Neural cell (in vitro differentiated cells): ENCODE measurements around the gene GAL3ST3. TPM values are rescaled to one million over a fixed set of nuclear protein-coding genes. Genes with fewer than 3 reads are reported as not detected.

Experiments
- H2AFZ ChIP-seq: fragments of 200-600, 300-800 bp; sonication (generic), shearing (Covaris generic); 2 replicates; pipeline ENCODE4 v1.6.0; 2014; ENCODE audit warnings: low read depth, mild to moderate bottlenecking, antibody characterized with exemption, low read length, moderate library complexity
- H3F3A ChIP-seq: fragments of 200-600 bp; shearing (Covaris generic); 2 replicates; pipeline ENCODE4 v1.6.1; 2016; ENCODE audit warnings: mild to moderate bottlenecking, moderate library complexity, mixed read lengths, antibody characterized with exemption, low read length; ENCODE audit not compliant: insufficient read depth, poor library complexity, severe bottlenecking
- H3K27ac ChIP-seq: fragments of 200-600, 300-800 bp; sonication (generic), shearing (Covaris generic); 2 replicates; pipeline ENCODE4 v1.5.1; 2014; ENCODE audit warnings: mild to moderate bottlenecking, low read length, moderate library complexity
- H3K27me3 ChIP-seq: fragments of 300-800, 200-600 bp; sonication (generic), shearing (Covaris generic); 2 replicates; pipeline ENCODE4 v1.6.0; 2014; ENCODE audit warnings: mild to moderate bottlenecking, low read depth, low read length, moderate library complexity; ENCODE audit not compliant: insufficient read depth
- H3K36me3 ChIP-seq: fragments of 300-800, 200-600 bp; sonication (generic), shearing (Covaris generic); 2 replicates; pipeline ENCODE4 v1.5.1; 2014; ENCODE audit warnings: mild to moderate bottlenecking, antibody characterized with exemption, low read length, moderate library complexity; ENCODE audit not compliant: insufficient read depth
- H3K4me2 ChIP-seq: fragments of 300-800, 200-600 bp; sonication (generic), shearing (Covaris generic); 2 replicates; pipeline ENCODE4 v1.6.0; 2014; ENCODE audit warnings: mild to moderate bottlenecking, low read length
- H3K4me3 ChIP-seq: fragments of 300-800, 200-600 bp; sonication (generic), shearing (Covaris generic); 2 replicates; pipeline ENCODE4 v1.5.1; 2014; ENCODE audit warnings: mild to moderate bottlenecking, low read length, moderate library complexity
- H3K79me2 ChIP-seq: fragments of 200-600 bp; shearing (Covaris generic); replicated peaks from 2 replicates; pipeline ENCODE4 v1.6.0; 2014; ENCODE audit warnings: mild to moderate bottlenecking, low read length, moderate library complexity; ENCODE audit not compliant: insufficient read depth
- H3K9ac ChIP-seq: fragments of 300-800, 200-600 bp; sonication (generic), shearing (Covaris generic); 2 replicates; pipeline ENCODE4 v1.6.1; 2016; ENCODE audit warnings: mild to moderate bottlenecking, low read length, mixed read lengths
- H3K9me2 ChIP-seq: fragments of 200-600 bp; shearing (Covaris generic); 2 replicates; pipeline ENCODE4 v1.6.1; 2016; ENCODE audit warnings: mild to moderate bottlenecking, low read length, mixed read lengths; ENCODE audit not compliant: insufficient read depth
- H3K9me3 ChIP-seq: fragments of 200-600, 300-800 bp; sonication (generic), shearing (Covaris generic); 2 replicates; pipeline ENCODE4 v1.6.1; 2016; ENCODE audit warnings: mild to moderate bottlenecking, mixed run types, low read length, moderate library complexity, mixed read lengths
- H4K20me1 ChIP-seq: fragments of 200-600 bp; shearing (Covaris generic); 2 replicates; pipeline ENCODE4 v1.6.1; 2016; ENCODE audit warnings: mild to moderate bottlenecking, mixed run types; ENCODE audit not compliant: insufficient read depth
- EP300 ChIP-seq: fragments of 450-650 bp; conservative IDR thresholded peaks from 2 replicates; pipeline ENCODE4 v1.6.1; 2014; ENCODE audit warnings: antibody characterized with exemption, mild to moderate bottlenecking, moderate library complexity; ENCODE audit not compliant: poor library complexity, severe bottlenecking
- EZH2 ChIP-seq: fragments of 200-600, 300-800 bp; shearing (Covaris generic), sonication (generic); IDR thresholded peaks from 2 replicates; pipeline ENCODE4 v1.6.1; 2014; ENCODE audit warnings: antibody characterized with exemption, low read length, borderline replicate concordance, mild to moderate bottlenecking; ENCODE audit not compliant: insufficient read depth, poor library complexity, severe bottlenecking
- MXI1 ChIP-seq: fragments of 450-650 bp; conservative IDR thresholded peaks from 2 replicates; pipeline ENCODE4 v1.6.1; 2014; ENCODE audit warnings: antibody characterized with exemption, mild to moderate bottlenecking; ENCODE audit not compliant: poor library complexity, severe bottlenecking
- POLR2AphosphoS5 ChIP-seq: IDR thresholded peaks from 2 replicates; pipeline ENCODE4 v1.6.1; 2012
- RAD21 ChIP-seq: fragments of 450-650 bp; conservative IDR thresholded peaks from 2 replicates; pipeline ENCODE4 v1.6.1; 2014; ENCODE audit warnings: antibody characterized with exemption, mild to moderate bottlenecking, moderate library complexity
- SMC3 ChIP-seq: fragments of 450-650 bp; conservative IDR thresholded peaks from 2 replicates; pipeline ENCODE4 v1.6.1; 2014; ENCODE audit warnings: antibody characterized with exemption, mild to moderate bottlenecking, moderate library complexity; ENCODE audit not compliant: poor library complexity
- TAF1 ChIP-seq: IDR thresholded peaks from 2 replicates; pipeline ENCODE4 v1.6.1; 2012; ENCODE audit warnings: low read depth
- polyA plus RNA-seq: library from polyadenylated mRNA; depleted of rRNA; stranded (reverse); fragments of >200 nt; gene quantifications from 2 replicates; pipeline ENCODE4 v1.2.3, GENCODE V29; 2014
- TF ChIP-seq, protein P1 (sequence below): fragments of 450-650 bp; IDR thresholded peaks from 2 replicates; pipeline ENCODE4 v1.5.1; 2014; ENCODE audit warnings: antibody characterized with exemption, mild to moderate bottlenecking, moderate library complexity; ENCODE audit not compliant: poor library complexity, severe bottlenecking
- TF ChIP-seq, protein P2 (sequence below): IDR thresholded peaks from 2 replicates; pipeline ENCODE4 v1.6.1; 2012; ENCODE audit warnings: borderline replicate concordance

GAL3ST3 gene
- polyA plus RNA-seq, 1 donor from 2014 or later: 17.2 TPM

- Histone ChIP-seq H2AFZ (no peak overlapping the region), H3K27ac (no peak overlapping the region), H3K9me2 (no peaks in the 10 kb centered on the region), H3K9me3 (no peaks in the 10 kb centered on the region), H3K79me2 (peaks cover 24% of the 10 kb centered on the region), H4K20me1 (no peaks in the 10 kb centered on the region), H3K9ac (no peak overlapping the region), H3F3A (peaks cover 4% of the 10 kb centered on the region), H3K4me2 (no peak overlapping the region), H3K4me3 (peak overlapping the region; percentile 87), H3K27me3 (no peaks in the 10 kb centered on the region), H3K36me3 (peaks cover 10% of the 10 kb centered on the region)
- TF ChIP-seq RAD21: no peak
- TF ChIP-seq, protein P1, sequence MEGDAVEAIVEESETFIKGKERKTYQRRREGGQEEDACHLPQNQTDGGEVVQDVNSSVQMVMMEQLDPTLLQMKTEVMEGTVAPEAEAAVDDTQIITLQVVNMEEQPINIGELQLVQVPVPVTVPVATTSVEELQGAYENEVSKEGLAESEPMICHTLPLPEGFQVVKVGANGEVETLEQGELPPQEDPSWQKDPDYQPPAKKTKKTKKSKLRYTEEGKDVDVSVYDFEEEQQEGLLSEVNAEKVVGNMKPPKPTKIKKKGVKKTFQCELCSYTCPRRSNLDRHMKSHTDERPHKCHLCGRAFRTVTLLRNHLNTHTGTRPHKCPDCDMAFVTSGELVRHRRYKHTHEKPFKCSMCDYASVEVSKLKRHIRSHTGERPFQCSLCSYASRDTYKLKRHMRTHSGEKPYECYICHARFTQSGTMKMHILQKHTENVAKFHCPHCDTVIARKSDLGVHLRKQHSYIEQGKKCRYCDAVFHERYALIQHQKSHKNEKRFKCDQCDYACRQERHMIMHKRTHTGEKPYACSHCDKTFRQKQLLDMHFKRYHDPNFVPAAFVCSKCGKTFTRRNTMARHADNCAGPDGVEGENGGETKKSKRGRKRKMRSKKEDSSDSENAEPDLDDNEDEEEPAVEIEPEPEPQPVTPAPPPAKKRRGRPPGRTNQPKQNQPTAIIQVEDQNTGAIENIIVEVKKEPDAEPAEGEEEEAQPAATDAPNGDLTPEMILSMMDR: no peak
- no peak for TF ChIP-seq MXI1
- no peak for TF ChIP-seq EZH2
- no peak for TF ChIP-seq EP300
- TF ChIP-seq SMC3: no peak
- TF ChIP-seq TAF1: no peak
- TF ChIP-seq, protein P2, sequence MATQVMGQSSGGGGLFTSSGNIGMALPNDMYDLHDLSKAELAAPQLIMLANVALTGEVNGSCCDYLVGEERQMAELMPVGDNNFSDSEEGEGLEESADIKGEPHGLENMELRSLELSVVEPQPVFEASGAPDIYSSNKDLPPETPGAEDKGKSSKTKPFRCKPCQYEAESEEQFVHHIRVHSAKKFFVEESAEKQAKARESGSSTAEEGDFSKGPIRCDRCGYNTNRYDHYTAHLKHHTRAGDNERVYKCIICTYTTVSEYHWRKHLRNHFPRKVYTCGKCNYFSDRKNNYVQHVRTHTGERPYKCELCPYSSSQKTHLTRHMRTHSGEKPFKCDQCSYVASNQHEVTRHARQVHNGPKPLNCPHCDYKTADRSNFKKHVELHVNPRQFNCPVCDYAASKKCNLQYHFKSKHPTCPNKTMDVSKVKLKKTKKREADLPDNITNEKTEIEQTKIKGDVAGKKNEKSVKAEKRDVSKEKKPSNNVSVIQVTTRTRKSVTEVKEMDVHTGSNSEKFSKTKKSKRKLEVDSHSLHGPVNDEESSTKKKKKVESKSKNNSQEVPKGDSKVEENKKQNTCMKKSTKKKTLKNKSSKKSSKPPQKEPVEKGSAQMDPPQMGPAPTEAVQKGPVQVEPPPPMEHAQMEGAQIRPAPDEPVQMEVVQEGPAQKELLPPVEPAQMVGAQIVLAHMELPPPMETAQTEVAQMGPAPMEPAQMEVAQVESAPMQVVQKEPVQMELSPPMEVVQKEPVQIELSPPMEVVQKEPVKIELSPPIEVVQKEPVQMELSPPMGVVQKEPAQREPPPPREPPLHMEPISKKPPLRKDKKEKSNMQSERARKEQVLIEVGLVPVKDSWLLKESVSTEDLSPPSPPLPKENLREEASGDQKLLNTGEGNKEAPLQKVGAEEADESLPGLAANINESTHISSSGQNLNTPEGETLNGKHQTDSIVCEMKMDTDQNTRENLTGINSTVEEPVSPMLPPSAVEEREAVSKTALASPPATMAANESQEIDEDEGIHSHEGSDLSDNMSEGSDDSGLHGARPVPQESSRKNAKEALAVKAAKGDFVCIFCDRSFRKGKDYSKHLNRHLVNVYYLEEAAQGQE: no peak
- no peak for TF ChIP-seq POLR2AphosphoS5
Measured at GRCh38 chr11:66072518-66072917, 23.6 kb upstream of the GAL3ST3 start.

DNA sequence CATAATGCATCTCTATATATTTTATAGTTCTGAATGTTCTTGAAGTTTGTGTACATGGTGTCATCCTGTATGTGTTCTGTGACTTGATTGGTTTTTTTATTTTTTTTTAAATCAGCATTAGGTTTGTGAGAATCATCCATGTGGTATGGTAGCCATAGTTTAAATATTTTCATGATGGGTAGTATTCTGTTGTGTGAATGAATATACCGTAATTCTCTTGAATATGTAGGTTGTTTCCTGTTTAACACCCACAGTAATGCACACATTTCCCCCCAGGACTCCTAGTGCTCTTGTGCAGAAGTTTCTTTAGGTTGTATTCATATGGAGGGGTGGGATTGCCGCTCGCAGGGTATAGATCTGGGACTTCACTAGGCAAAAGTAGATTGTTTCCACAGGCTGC lies 23.1 kb upstream of the GAL3ST3 start:
- Histone ChIP-seq H3K9ac (peak overlapping the region; percentile 75), H3K79me2 (peaks cover 24% of the 10 kb centered on the region), H3K9me3 (no peaks in the 10 kb centered on the region), H3K4me3 (peak overlapping the region; percentile 87), H3K9me2 (no peaks in the 10 kb centered on the region), H2AFZ (no peak overlapping the region), H3K36me3 (peaks cover 11% of the 10 kb centered on the region), H3K27ac (no peak overlapping the region), H3K27me3 (no peaks in the 10 kb centered on the region), H4K20me1 (no peaks in the 10 kb centered on the region), H3K4me2 (peak overlapping the region; percentile 100), H3F3A (peaks cover 4% of the 10 kb centered on the region)
- TF ChIP-seq SMC3 (no peak), TAF1 (no peak), RAD21 (no peak), EZH2 (no peak), EP300 (no peak)
